GM12878 (cell line): Measurements from ENCODE around the gene RTCA. TPM values are rescaled to one million over a fixed set of nuclear protein-coding genes. Genes with fewer than 3 reads are reported as not detected.

Experiments
- ATAC-seq: fragments of 200-7000 bp; cut with Tn5 transposase; 3 replicates; pipeline ENCODE4 v1.9.1; 2020; ENCODE audit warnings: mild to moderate bottlenecking, moderate library complexity
- BruUV-seq: library from RNA; stranded (reverse); fragments of 400-500 nt; replicated peaks from 2 replicates; lab custom pipeline; 2021; lab: Mats Ljungman, UMichigan
- CTCF ChIA-PET: fragments of 300-600 bp; sonication (Branson Sonifier 250); formaldehyde crosslinking; extraction: SDS; loops from one replicate; lab custom pipeline; 2021; ENCODE audit warnings: inconsistent platforms; lab: Yijun Ruan, JAX
- POLR2A ChIA-PET: fragments of 350-600 bp; formaldehyde crosslinking; extraction: SDS; loops from one replicate; lab custom pipeline; 2021; ENCODE audit warnings: inconsistent platforms; lab: Charles Lee
- RAD21 ChIA-PET: fragments of 300-600 bp; sonication (Branson Sonifier 250); formaldehyde crosslinking; loops from one replicate; lab custom pipeline; 2023; ENCODE audit warnings: antibody characterized with exemption; ENCODE audit not compliant: unreplicated experiment; lab: Charles Lee
- SMC1A ChIA-PET: fragments of 300-600 bp; sonication (Branson Sonifier 250); formaldehyde crosslinking; loops from one replicate; lab custom pipeline; 2023; ENCODE audit not compliant: unreplicated experiment, uncharacterized antibody; lab: Charles Lee
- DNase-seq: peaks from one replicate; pipeline ENCODE4 v3.0.0-alpha.2; 2011; ENCODE audit warnings: low read depth, low spot score
- FAIRE-seq: peaks from 3 replicates; lab custom pipeline; 2011; peaks lifted over from hg19 to GRCh38; lab: Jason Lieb, UNC
- H2AFZ ChIP-seq: 2 replicates; pipeline ENCODE4 v1.6.0; 2011; ENCODE audit warnings: low read depth, low read length, control low read depth; ENCODE audit not compliant: control insufficient read depth
- H3K27ac ChIP-seq: 2 replicates; pipeline ENCODE4 v1.5.1; 2011; ENCODE audit warnings: control low read depth; ENCODE audit not compliant: control insufficient read depth, insufficient read depth
- H3K27me3 ChIP-seq, 2 experiments: replicated peaks in 1 of 2; 2 replicates each; pipeline versions ENCODE4 v1.6.0 to v1.6.1; 2011; ENCODE audit warnings: low read length in 1 of 2; ENCODE audit not compliant: control insufficient read depth in 2 of 2, insufficient read depth in 2 of 2
- H3K36me3 ChIP-seq, 2 experiments: 2 replicates each; pipeline ENCODE4 v1.5.1; 2011; ENCODE audit warnings: low read length in 1 of 2; ENCODE audit not compliant: control insufficient read depth in 2 of 2, insufficient read depth in 2 of 2
- H3K4me1 ChIP-seq: 2 replicates; pipeline ENCODE4 v1.6.1; 2011; ENCODE audit warnings: mild to moderate bottlenecking, low read length, moderate library complexity, mixed read lengths; ENCODE audit not compliant: control insufficient read depth, insufficient read depth
- H3K4me2 ChIP-seq: 2 replicates; pipeline ENCODE4 v1.6.0; 2011; ENCODE audit warnings: control low read depth; ENCODE audit not compliant: control insufficient read depth, insufficient read depth
- H3K4me3 ChIP-seq: fragments of 200-600 bp; sonication (generic); 2 replicates; pipeline ENCODE4 v1.5.1; 2016
- H3K79me2 ChIP-seq: 2 replicates; pipeline ENCODE4 v1.6.0; 2011; ENCODE audit warnings: low read length; ENCODE audit not compliant: control insufficient read depth, insufficient read depth
- H3K9ac ChIP-seq: 2 replicates; pipeline ENCODE4 v1.8.0; 2011; ENCODE audit warnings: low read length, control low read depth, mixed read lengths; ENCODE audit not compliant: control insufficient read depth, insufficient read depth
- H3K9me3 ChIP-seq: replicated peaks from 3 replicates; pipeline ENCODE4 v1.5.1; 2011; ENCODE audit warnings: mild to moderate bottlenecking, low read length; ENCODE audit not compliant: control insufficient read depth, insufficient read depth
- H4K20me1 ChIP-seq: 2 replicates; pipeline ENCODE4 v1.6.0; 2011; ENCODE audit not compliant: control insufficient read depth, insufficient read depth
- FOXM1 ChIP-seq: IDR thresholded peaks from 2 replicates; pipeline ENCODE4 v1.6.1; 2012; ENCODE audit warnings: low read depth, mild to moderate bottlenecking, inconsistent platforms, low read length, moderate library complexity
- PAX8 ChIP-seq: fragments of 450-650 bp; IDR thresholded peaks from 2 replicates; pipeline ENCODE4 v1.6.1; 2017; ENCODE audit warnings: mild to moderate bottlenecking, moderate library complexity
- RELA ChIP-seq: fragments of 450-650 bp; IDR thresholded peaks from 2 replicates; pipeline ENCODE4 v1.8.0; 2014; ENCODE audit warnings: borderline replicate concordance; ENCODE audit not compliant: partially characterized antibody
- TARDBP ChIP-seq: IDR thresholded peaks from 2 replicates; pipeline ENCODE4 v1.6.1; 2016; ENCODE audit warnings: borderline replicate concordance
- TCF12 ChIP-seq: IDR thresholded peaks from 2 replicates; pipeline ENCODE4 v1.6.1; 2011; ENCODE audit warnings: low read depth, mild to moderate bottlenecking, low read length
- ZSCAN29 ChIP-seq: fragments of 450-650 bp; IDR thresholded peaks from 2 replicates; pipeline ENCODE4 v1.6.1; 2017; ENCODE audit warnings: mild to moderate bottlenecking, moderate library complexity
- WGBS: methylation state at CpG from one replicate; pipeline ENCODE4 v1.1.6; 2016; ENCODE audit warnings: low lambda C conversion rate; ENCODE audit not compliant: insufficient replicate concordance, insufficient coverage; ENCODE audit errors: missing lambda C conversion rate; 5-methylcytosine and 5-hydroxymethylcytosine counted together
- in situ Hi-C: fragments of 300-500 bp; cut with MboI; formaldehyde crosslinking; loops from 9 replicates; pipeline ENCODE4 v1.14.3; 2018; ENCODE audit warnings: mixed read lengths
- intact Hi-C: fragments of 100-400 bp; cut with micrococcal nuclease; formaldehyde crosslinking; loops from one replicate; pipeline ENCODE4 v1.14.2; 2022; ENCODE audit not compliant: unreplicated experiment
- polyA plus RNA-seq, 11 experiments: library from polyadenylated mRNA; depleted of rRNA in 4 of 11; unstranded in 6 of 11; stranded (reverse) in 5 of 11; fragments of >200 nt; fragmentation: Nextera tagmentation in 4 of 11; fragmentation: Illumina TruSeq in 1 of 11; extraction: Ambion mirVana in 4 of 11; extraction: Trizol in 1 of 11; gene quantifications; 1 replicate in 1 of 11; 2 replicates in 10 of 11; pipeline versions ENCODE4 v1.2.1 to v1.2.3, GENCODE V29; 2011 to 2016; ENCODE audit warnings: inconsistent platforms in 2 of 11, missing spikeins in 2 of 11, low read depth in 1 of 11
- total RNA-seq, 4 experiments: library from RNA; depleted of rRNA in 3 of 4; stranded (reverse); fragments of >200 nt in 3 of 4; fragmentation: Illumina TruSeq in 1 of 4; extraction: Trizol in 1 of 4; gene quantifications; 2 replicates each; pipeline versions ENCODE4 v1.2.1 to v1.2.3, GENCODE V29; 2013 to 2021
- TF ChIP-seq, protein P1 (sequence below): IDR thresholded peaks from 2 replicates; pipeline ENCODE4 v1.6.1; 2012; ENCODE audit warnings: low read depth, low read length, improper control_type of control experiment
- TF ChIP-seq, protein P2 (sequence below): fragments of 450-650 bp; formaldehyde crosslinking; IDR thresholded peaks from 2 replicates; pipeline ENCODE4 v1.5.0; 2022; ENCODE audit warnings: mild to moderate bottlenecking, missing genetic modification characterization
- TF ChIP-seq, protein P3 (sequence below), 3 experiments: IDR thresholded peaks in 2 of 3; conservative IDR thresholded peaks in 1 of 3; 2 replicates each; pipeline ENCODE4 v1.5.1; 2011; ENCODE audit warnings: low read depth in 3 of 3, low read length in 3 of 3, mild to moderate bottlenecking in 3 of 3, control low read depth in 2 of 3, moderate library complexity in 2 of 3, inconsistent platforms in 1 of 3, mixed read lengths in 1 of 3; ENCODE audit not compliant: control insufficient read depth in 2 of 3, insufficient read depth in 1 of 3; ENCODE audit errors: extremely low read depth in 1 of 3
- TF ChIP-seq, protein P4 (sequence below): IDR thresholded peaks from 2 replicates; pipeline ENCODE4 v1.6.1; 2012; ENCODE audit warnings: low read depth, low read length, improper control_type of control experiment

The RTCA gene
- total and polyA plus RNA-seq, 10 of the 15 experiments (the other 5 are each of a cell fraction or from before 2014, with no cell fraction given): 10.3 to 63.5 (median 37.3) TPM

DNA sequence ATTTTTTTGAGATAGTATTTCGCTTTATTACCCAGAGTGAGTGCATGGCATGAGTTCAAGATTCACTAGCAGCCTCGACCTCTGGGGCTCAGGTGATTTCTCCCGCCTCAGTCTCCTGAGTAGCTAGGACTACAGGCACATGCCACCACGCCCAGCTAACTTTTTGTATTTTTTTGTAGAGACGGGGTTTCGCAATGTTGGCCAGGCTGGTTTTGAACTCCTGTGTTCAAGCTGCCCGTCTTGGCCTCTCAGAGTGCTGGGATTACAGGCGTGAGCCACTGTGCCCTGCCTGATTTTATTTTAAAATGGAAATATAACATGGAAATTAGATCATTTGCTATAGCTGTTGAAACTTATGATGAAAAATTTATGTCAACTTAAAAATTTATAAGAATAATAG lies 30.1 kb downstream of the RTCA start:
- Histone ChIP-seq H3K9ac (no peak overlapping the region), H3K4me3 (no peak overlapping the region), H3K4me1 (no peaks in the 10 kb centered on the region), H3K27me3 (no peaks in the 10 kb centered on the region), H3K36me3 (peaks cover 0 to 4% of the 10 kb centered on the region in 2 experiments; a peak in 1 of 4 replicates), H3K4me2 (no peak overlapping the region), H4K20me1 (no peaks in the 10 kb centered on the region), H3K79me2 (no peaks in the 10 kb centered on the region), H3K9me3 (no peaks in the 10 kb centered on the region), H3K27ac (no peak overlapping the region), H2AFZ (no peak overlapping the region)
- WGBS: over 99% methylated on average over 8 of the region's 8 CpGs
- in situ Hi-C loops (no loop called here), intact Hi-C loops (no loop called here)
- ChIA-PET SMC1A (interaction anchor here (1.0 to 1.5 kb wide), 2 partner anchors 30 to 164 kb away, joined by 3 read pairs; partner anchors contain the start of gene RTCA), RAD21 (no interaction called here), POLR2A (no interaction called here), CTCF (interaction anchor here (1.6 kb wide), 1 partner anchor 163 kb away, joined by 4 read pairs; no protein-coding TSS in a partner anchor)
- no TSS peak for BruUV-seq
- ATAC-seq (no peak), DNase-seq (no peak), FAIRE-seq (no peak)
- TF ChIP-seq, protein P1, sequence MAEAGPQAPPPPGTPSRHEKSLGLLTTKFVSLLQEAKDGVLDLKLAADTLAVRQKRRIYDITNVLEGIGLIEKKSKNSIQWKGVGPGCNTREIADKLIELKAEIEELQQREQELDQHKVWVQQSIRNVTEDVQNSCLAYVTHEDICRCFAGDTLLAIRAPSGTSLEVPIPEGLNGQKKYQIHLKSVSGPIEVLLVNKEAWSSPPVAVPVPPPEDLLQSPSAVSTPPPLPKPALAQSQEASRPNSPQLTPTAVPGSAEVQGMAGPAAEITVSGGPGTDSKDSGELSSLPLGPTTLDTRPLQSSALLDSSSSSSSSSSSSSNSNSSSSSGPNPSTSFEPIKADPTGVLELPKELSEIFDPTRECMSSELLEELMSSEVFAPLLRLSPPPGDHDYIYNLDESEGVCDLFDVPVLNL: no peak
- TF ChIP-seq, protein P2, sequence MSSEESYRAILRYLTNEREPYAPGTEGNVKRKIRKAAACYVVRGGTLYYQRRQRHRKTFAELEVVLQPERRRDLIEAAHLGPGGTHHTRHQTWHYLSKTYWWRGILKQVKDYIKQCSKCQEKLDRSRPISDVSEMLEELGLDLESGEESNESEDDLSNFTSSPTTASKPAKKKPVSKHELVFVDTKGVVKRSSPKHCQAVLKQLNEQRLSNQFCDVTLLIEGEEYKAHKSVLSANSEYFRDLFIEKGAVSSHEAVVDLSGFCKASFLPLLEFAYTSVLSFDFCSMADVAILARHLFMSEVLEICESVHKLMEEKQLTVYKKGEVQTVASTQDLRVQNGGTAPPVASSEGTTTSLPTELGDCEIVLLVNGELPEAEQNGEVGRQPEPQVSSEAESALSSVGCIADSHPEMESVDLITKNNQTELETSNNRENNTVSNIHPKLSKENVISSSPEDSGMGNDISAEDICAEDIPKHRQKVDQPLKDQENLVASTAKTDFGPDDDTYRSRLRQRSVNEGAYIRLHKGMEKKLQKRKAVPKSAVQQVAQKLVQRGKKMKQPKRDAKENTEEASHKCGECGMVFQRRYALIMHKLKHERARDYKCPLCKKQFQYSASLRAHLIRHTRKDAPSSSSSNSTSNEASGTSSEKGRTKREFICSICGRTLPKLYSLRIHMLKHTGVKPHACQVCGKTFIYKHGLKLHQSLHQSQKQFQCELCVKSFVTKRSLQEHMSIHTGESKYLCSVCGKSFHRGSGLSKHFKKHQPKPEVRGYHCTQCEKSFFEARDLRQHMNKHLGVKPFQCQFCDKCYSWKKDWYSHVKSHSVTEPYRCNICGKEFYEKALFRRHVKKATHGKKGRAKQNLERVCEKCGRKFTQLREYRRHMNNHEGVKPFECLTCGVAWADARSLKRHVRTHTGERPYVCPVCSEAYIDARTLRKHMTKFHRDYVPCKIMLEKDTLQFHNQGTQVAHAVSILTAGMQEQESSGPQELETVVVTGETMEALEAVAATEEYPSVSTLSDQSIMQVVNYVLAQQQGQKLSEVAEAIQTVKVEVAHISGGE (CRISPR knock-in tag): no peak
- no peak for TF ChIP-seq PAX8
- TF ChIP-seq, protein P3, sequence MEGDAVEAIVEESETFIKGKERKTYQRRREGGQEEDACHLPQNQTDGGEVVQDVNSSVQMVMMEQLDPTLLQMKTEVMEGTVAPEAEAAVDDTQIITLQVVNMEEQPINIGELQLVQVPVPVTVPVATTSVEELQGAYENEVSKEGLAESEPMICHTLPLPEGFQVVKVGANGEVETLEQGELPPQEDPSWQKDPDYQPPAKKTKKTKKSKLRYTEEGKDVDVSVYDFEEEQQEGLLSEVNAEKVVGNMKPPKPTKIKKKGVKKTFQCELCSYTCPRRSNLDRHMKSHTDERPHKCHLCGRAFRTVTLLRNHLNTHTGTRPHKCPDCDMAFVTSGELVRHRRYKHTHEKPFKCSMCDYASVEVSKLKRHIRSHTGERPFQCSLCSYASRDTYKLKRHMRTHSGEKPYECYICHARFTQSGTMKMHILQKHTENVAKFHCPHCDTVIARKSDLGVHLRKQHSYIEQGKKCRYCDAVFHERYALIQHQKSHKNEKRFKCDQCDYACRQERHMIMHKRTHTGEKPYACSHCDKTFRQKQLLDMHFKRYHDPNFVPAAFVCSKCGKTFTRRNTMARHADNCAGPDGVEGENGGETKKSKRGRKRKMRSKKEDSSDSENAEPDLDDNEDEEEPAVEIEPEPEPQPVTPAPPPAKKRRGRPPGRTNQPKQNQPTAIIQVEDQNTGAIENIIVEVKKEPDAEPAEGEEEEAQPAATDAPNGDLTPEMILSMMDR (IDR thresholded peaks at IDR 0.05 in 2 of 3, conservative IDR thresholded peaks at IDR 0.05 in 1 of 3; ENCODE audit: control insufficient read depth in 2 of 3, extremely low read depth in 1 of 3, insufficient read depth in 1 of 3, low read depth in 3 of 3, low read length in 3 of 3): no peak
- no peak for TF ChIP-seq FOXM1
- TF ChIP-seq ZSCAN29: no peak
- no peak for TF ChIP-seq TARDBP
- TF ChIP-seq TCF12: no peak
- no peak for TF ChIP-seq RELA
- TF ChIP-seq, protein P4, sequence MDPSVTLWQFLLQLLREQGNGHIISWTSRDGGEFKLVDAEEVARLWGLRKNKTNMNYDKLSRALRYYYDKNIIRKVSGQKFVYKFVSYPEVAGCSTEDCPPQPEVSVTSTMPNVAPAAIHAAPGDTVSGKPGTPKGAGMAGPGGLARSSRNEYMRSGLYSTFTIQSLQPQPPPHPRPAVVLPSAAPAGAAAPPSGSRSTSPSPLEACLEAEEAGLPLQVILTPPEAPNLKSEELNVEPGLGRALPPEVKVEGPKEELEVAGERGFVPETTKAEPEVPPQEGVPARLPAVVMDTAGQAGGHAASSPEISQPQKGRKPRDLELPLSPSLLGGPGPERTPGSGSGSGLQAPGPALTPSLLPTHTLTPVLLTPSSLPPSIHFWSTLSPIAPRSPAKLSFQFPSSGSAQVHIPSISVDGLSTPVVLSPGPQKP: no peak
